Neural progenitor cell (in vitro differentiated cells): Measurements from ENCODE around the gene HS3ST3B1.

ENCODE experiments used
- EZH2 ChIP-seq: fragments of 200-600 bp; sonication (generic); IDR thresholded peaks from 2 replicates; pipeline ENCODE4 v1.6.1; 2017; ENCODE audit warnings: antibody characterized with exemption, mild to moderate bottlenecking, moderate library complexity
- EZH2phosphoT487 ChIP-seq: fragments of 200-600 bp; sonication (generic); IDR thresholded peaks from 2 replicates; pipeline ENCODE4 v1.6.1; 2017; ENCODE audit warnings: antibody characterized with exemption
- TF ChIP-seq, protein P1 (sequence below): fragments of 200-600 bp; sonication (generic); IDR thresholded peaks from 2 replicates; pipeline ENCODE4 v1.5.1; 2017; ENCODE audit warnings: antibody characterized with exemption, mild to moderate bottlenecking

DNA sequence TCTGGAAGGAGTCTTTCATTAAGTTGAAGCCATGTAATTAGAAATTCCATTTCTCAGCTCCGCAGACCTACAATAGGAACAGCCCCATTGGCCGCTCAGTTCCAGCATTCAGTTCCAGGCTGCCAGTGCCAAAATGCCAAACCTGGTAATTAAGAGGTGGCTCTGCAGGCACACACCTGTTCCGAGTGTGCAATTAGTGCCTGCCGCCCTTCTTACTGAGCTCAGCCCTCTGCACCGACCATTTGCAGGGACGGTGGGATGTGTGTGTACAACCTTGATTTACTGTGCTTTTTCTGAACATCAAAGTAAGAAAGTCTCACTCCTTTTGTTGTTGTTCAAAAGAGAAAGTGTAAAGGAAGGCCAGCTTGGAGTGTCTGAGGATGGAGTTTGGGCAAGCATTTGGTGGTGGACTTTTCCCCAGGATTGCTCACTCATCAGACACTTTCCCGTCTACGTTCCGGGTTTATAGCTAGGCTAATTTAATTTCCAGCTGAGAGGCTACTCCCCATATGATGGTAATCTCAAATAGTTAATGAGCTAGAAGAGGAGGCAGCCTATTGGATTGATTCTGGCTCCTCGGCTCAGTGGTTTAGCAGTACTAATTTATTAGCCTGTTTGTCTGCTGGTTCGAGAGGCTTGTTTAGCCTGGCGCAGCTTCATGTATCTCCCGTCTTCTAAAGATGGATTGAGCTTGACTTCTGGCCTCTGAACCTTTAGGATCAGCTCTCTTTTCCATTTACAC, 20.0 kb downstream of the HS3ST3B1 start:
- TF ChIP-seq, protein P1, sequence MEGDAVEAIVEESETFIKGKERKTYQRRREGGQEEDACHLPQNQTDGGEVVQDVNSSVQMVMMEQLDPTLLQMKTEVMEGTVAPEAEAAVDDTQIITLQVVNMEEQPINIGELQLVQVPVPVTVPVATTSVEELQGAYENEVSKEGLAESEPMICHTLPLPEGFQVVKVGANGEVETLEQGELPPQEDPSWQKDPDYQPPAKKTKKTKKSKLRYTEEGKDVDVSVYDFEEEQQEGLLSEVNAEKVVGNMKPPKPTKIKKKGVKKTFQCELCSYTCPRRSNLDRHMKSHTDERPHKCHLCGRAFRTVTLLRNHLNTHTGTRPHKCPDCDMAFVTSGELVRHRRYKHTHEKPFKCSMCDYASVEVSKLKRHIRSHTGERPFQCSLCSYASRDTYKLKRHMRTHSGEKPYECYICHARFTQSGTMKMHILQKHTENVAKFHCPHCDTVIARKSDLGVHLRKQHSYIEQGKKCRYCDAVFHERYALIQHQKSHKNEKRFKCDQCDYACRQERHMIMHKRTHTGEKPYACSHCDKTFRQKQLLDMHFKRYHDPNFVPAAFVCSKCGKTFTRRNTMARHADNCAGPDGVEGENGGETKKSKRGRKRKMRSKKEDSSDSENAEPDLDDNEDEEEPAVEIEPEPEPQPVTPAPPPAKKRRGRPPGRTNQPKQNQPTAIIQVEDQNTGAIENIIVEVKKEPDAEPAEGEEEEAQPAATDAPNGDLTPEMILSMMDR = no peak
- TF ChIP-seq EZH2 (no peak), EZH2phosphoT487 (no peak)
